ENCODE measurements around the gene MMEL1.
"Not testable (repeated sequence)": the region's sequence is repeated elsewhere in the genome, so short reads cannot be mapped to it uniquely, and the experiment has no call there.

The MMEL1 gene

GRCh38 chr1:2588661-2589430, 44.0 kb downstream of the MMEL1 start:
- DNase-seq, result no peak

- DNase-seq, result no peak
Observed at GRCh38 chr1:2587860-2588571, 44.8 kb downstream of the MMEL1 start.

DNA sequence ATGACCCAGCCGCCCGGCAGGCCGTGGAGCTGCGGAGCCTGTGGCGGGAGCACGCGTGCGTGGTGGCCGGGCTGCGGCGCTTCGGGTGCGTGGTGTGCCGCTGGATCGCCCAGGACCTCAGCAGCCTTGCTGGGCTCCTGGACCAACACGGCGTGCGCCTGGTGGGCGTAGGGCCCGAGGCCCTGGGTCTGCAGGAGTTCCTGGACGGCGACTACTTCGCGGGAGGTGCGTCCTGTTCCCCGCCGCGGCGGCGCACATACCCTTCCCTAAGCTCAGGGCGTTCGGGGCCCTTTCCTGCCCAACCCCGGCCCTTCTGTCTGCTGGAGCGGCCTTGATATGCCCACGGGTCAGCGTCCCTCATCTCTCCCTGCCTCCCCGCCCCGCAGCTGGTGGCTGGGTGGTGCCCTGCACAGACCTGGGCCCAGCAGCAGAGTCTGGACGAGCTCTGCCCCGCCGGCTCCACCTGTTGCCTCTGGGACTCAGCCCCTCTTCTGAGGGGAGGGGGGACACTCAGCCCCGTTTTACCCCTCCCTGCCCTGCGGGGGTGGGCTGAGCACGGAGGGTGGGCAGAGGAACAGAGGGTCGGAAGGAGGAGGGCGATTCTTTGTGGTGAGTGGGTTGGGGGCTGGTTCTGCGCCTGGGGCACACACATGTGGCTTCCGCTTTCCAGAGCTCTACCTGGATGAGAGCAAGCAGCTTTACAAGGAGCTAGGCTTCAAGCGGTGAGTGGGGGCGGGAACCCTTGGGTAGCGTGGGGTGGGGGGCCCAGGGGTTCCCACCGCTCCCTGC, 45.6 kb downstream of the MMEL1 start:
- peak; percentile 43 for DNase-seq

DNA sequence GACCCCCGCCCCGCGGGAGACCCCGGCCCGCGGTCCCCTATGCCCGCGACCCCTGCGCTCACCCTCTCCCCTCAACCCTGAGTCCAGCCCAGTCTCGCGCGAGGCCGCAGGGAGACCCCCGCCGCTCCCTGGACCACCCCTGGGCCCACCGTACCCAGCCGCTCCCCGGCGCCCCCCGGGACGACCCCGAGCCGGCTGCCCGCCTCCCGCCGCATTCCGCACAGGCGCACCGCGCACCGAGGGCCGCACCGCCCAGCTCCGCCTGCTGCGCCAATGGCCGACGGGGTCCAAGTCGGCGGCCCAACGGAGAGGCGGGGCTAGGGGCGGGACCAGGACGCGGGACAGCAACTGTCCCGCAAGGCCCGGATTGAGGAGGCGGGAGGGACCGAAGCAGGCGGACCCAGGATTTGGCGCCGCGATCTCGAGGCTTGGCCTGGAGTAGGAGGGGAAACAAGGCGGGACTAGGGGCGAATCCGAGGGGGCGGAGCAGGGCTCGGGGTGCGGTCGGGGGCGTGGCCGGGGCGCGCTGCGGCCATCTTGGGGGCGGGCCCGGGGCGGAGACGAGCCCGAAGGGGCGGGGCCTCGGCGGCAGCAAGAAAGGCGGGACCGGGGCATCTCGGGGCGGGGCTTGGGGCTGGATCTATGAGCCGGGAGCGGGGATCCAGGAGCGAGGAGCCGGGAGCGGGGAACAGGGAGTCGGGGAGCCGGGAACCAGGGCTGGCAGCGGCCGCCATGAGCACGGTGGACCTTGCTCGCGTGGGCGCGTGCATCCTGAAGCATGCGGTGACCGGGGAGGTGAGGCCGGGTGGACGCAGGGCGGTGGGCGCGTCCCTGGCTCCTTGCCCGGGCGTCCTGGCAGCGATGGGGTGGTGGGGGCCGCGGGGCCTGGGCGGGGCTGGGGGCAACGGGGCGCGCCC, 46.4 kb downstream of the MMEL1 start, which contains the start of gene PRXL2B:
PRXL2B (plus strand) TSS at position 624 of the 917 bp plus-strand sequence; CDS start at position 733, 109 bp downstream.
- DNase-seq, result peak; percentile 98

DNA sequence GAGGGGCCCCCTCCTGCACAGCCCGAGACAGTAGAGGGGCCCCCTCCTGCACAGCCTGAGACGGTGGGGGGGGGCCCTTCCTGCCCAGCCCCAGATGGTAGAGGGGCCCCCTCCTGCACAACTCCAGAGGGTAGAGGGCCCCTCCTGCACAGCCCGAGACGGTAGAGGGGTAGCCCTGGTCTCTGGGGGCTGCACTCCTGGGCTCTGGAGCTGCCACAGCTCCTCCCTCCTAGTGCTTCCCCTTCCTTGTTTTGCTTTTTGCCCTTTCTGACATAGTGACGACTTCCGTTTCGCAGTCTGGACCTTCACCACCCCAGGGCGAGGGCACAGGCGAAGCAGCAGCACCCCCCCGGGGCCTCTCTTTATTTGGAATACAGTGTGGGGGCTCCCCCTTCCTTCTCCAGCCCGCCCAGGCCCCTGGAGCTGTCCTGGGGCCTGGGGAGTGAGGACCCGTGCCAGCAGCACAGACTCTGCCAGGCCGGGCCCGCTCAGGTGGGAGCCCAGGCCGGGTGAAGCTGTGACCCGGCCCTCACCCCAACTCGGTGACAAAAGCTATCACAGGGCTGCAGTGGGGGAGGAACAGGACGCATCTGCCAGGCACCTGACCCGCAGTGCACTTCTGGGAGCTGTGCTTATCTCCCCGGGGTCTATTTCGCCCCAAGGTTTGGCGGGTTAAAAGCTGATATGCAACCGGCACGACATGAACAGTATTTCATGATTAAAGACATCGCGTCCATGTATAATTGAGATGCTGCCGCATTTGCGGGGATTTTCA, 47.3 kb downstream of the MMEL1 start:
- peak; percentile 93 for DNase-seq

DNA sequence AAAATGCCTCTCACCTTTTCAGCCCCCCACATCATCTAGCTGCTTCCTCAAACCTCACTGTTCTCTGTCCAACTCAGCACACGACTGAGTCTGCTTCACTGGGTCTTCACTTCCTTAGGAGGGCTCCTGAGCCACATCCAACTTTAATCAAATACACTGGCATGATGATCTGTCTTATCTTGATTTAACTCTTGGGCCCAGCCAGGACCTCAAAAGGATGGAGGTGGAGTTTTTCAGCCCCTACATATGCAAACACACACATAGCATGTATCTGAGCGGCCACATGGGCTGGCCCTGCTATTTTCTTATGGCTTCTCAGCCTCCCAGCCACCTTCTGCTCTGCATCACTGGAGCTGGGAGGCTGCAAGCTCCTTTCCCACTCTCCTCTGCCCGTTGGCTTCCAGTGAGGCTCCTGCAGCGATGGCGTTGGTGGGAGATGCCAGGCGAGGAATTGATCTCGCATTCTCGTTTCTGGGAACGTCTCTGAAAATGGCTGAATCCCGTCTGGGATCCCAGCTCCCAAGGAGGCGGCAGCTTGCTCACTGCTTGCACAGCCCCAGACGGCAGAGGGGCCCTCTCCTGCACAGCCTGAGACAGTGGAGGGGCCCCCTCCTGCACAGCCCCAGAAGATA, 48.0 kb downstream of the MMEL1 start:
- DNase-seq, result peak; percentile 26

DNA sequence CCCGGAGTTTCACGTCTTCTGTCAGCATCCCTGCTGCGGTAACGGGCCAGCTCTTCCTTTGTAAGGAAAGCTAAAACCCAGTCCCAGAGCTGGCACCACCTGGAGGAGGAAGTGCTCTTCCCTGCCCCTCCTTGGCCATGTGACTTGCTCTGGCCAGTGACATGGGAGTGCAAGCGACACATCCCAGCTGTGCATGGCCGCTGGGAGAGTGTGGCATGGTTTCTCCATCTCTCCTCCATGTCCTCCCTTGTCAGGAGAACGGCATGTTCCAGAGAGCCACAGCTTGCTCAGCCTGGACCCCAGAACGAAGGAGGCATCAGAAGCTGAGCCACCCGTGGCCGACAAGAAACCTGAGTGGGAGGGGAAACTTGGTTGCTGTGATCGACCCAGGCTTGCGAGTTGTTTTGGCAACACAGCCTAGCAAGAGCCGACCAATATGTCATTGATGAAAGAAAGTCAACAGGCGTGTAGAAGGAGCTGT, 48.9 kb downstream of the MMEL1 start:
- DNase-seq, result no peak

DNA sequence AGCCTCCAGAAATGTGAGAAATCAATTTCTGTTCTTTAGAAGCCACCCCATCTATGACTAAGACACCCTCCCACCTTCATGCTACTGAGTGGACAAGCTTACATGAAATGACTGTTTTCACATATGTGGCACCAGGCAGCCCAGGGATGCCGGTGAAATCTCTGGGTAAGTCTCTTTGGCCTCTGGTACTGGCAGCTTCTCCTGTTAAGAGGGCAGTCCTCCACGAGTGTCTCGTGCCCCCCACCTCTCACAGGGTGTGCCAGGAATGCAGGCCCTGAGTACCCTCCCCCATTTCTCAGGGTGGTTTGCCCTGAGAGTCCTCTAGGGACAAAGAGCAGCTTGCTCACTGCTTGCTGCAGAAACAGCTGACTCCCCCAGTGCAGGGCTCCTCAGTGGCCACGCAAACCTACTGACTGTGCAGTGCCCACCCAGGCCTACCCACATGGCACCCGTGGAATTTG, 49.5 kb downstream of the MMEL1 start:
- DNase-seq, result no peak

- DNase-seq, result no peak
Observed at GRCh38 chr1:2582391-2582790, 50.4 kb downstream of the MMEL1 start.

GRCh38 chr1:2580691-2581090, 52.1 kb downstream of the MMEL1 start:
- DNase-seq, result no peak

DNA sequence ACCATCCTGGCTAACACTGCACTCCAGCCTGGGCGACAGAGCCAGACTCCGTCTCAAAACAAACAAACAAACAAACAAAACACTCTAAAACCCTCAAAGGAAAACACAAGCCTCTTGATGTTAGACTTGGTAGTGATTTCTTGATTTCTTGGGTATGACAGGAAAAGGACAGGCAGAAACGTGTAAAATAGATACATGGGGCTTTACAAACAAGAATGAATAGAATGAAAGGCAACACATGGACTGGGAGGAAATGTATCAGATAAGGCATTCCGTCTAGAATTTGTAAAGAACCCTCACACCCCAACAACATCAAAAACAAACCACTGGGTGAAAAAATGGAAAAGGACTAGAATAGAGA, 54.1 kb downstream of the MMEL1 start:
- DNase-seq, result no peak

DNA sequence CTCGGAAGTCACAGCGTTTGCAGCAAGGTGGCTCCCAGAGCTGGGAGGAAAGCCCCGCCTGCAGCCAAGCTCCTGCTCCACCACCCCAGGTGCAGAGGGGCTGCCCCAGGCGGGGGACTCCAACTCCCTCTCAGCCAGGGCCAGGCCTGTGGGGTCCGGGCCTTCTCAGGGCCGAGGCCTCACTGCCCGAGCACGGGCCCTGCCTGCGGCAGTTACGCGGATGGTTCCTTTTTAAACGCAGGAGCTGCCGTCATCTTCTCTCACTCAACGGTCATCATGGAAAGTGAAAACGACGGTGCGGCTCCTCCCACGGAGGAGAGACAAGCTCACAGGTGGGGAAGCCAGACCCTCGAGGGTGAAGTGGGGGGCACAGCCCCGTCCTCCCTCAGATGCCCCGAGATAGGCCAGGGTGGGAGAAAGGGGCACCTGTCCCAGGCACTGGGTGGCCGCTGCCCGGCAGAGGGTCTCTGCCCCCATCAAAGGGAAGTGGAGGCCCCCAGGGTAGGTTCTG, 55.2 kb downstream of the MMEL1 start:
- DNase-seq, result not testable (repeated sequence)

DNA sequence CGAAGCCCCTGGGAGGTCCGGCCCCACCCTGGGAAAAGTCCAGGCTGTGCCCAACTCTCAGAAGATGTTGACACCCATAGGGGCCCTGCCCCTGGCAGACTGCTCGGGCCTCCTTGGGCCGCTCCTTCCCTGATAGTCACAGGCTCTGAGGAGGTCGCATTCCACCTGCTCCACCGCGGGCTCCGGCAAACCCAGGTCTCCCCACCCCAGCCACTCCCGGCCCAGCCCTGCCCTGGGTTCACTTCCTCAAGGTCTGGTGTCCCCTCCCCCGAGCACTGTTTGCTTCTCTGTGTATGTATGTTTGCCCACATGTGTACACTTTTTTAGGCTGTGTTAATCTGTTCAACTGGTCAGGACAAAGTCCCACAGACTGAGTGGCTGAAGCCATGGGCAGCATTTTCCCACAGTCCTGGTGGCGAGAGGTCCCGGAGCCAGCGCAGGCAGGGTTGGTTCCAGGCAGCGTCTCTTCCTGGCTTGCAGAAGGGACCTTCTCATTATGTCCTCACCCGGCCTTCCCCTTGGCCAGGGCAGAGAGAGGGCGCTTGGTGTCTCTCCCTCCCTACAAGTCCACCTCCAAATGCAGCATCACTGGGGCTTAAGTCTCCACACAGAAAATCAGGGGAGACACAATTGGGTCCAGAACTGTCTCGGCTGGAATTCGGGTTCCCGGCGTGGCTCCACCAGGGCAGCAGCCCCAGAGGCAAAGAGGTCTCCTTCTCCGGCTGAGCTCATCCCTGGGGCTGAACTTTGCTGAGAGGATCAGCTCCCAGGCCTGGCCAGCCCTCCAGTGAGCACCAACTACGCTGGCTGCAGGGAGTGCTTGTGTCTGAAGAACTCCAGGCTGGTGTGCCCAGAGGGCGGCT, 56.8 kb downstream of the MMEL1 start:
- no peak for DNase-seq

DNA sequence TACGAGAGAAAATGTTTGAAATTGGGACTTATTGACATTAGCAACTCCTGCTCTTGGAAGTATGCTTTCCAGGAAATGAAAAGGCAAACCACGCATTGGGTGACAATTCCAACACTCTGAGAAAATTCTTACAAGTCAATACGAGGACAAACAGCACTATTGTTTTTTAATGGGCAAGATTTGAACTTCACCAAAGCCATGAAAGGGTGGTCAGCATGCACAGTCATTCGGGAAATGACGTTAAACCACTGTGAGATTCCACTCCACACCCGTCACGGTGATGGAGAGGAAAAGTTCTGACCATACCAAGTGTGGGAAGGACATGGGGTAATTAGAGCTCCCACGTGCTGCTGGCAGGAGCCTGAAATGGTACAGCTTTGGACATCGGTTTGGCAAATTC, 58.5 kb downstream of the MMEL1 start:
- no peak for DNase-seq

DNA sequence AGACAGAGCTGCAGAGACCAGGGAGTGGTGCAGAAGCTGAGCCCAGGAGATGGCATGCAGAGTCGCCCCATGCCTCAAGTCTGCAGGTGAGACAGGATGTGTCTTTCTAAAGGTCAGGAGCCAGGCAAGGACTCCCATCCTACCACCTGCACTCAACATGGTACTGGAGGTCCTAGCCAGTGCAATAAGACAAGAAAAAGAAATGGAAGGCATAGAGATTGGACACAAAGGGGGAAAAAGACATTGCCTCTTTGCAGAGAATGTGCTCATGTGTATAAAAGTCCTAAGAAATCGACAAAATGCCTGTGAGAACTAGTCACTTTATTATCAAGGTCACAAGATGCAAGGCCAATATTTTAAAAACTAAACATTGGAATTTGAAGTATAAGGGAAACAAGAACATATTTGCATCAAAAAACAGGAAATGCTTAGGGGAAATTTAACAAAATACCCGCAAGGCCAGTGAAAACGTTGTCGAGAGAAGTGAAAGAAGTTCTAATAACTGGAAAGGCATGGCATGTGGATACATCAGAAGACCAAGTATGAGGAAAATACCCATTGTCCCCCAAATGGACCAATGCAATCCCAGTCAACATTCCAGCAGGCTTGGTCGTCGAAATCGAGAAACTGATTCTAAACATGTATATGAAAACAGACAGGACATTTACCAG, 59.4 kb downstream of the MMEL1 start:
- DNase-seq, result no peak

DNA sequence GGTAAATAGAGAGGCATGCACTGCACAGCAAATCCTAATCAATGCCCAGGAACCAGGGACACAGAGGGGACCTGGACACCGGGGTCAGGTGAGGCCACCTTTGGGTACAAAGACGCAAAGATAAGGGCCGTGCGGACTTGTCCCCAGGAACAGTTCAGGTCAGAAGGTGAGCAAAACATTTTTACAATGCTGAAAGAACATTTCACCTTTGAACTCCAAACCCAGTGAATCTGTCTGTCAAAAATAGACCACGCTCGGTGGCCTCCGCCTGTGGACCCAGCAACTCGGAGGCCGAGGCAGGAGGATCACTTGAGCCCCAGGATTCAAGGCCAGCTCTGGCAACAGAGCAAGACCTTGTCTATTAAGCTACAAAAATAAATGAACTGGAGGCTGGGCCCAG, 61.5 kb downstream of the MMEL1 start:
- DNase-seq, result no peak

DNA sequence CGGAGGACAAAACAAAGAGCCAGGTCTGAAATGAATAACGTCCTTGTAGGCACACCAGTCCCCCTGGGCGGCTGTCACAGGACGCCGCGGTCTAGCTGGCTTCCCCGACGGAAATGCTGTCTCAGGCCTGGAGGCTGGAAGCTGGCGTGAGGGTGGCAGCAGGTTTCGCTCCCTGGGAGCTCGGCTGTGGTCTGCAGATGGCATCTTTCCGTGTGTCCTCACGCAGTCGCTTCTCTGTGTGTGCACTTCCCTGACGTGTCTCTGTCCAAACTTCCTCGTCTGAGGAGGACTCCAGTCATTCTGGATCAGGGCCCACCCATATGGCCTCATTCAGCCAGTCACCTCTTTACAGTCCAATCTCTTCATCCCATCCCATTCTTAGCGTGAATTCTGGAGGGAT, 62.5 kb downstream of the MMEL1 start:
- DNase-seq, result no peak

- not testable (repeated sequence) for DNase-seq
Observed at GRCh38 chr1:2569703-2570102, 63.1 kb downstream of the MMEL1 start.

- no peak for DNase-seq
Observed at GRCh38 chr1:2569060-2569459, 63.8 kb downstream of the MMEL1 start.

Data from hematopoietic multipotent progenitor cell treated with erythropoietin and hydrocortisone succinate and interleukin-3 and kit ligand, for 8 days (in vitro differentiated cells).